Endometrial microvascular endothelial cells (primary cell): ENCODE results near the gene PRICKLE3. TPM values are rescaled to one million over a fixed set of nuclear protein-coding genes. Genes with fewer than 3 reads are reported as not detected.
"Not testable (repeated sequence)": the region's sequence is repeated elsewhere in the genome, so short reads cannot be mapped to it uniquely, and the experiment has no call there.

Experiments used
- in situ Hi-C: cut with HindIII; loops from 2 replicates; pipeline ENCODE4 v1.10.0; 2017; ENCODE audit warnings: low sequenced_read_pairs, low pct_unique_long_range_greater_than_20kb; ENCODE audit errors: inconsistent ontology term
- total RNA-seq: library from RNA; depleted of rRNA; stranded (reverse); fragments of >200 nt; gene quantifications from one replicate; pipeline ENCODE4 v1.2.3, GENCODE V29; 2015; ENCODE audit errors: inconsistent ontology term

Gene PRICKLE3
- total RNA-seq, 1 donor from 2014 or later = 23.4 TPM

DNA sequence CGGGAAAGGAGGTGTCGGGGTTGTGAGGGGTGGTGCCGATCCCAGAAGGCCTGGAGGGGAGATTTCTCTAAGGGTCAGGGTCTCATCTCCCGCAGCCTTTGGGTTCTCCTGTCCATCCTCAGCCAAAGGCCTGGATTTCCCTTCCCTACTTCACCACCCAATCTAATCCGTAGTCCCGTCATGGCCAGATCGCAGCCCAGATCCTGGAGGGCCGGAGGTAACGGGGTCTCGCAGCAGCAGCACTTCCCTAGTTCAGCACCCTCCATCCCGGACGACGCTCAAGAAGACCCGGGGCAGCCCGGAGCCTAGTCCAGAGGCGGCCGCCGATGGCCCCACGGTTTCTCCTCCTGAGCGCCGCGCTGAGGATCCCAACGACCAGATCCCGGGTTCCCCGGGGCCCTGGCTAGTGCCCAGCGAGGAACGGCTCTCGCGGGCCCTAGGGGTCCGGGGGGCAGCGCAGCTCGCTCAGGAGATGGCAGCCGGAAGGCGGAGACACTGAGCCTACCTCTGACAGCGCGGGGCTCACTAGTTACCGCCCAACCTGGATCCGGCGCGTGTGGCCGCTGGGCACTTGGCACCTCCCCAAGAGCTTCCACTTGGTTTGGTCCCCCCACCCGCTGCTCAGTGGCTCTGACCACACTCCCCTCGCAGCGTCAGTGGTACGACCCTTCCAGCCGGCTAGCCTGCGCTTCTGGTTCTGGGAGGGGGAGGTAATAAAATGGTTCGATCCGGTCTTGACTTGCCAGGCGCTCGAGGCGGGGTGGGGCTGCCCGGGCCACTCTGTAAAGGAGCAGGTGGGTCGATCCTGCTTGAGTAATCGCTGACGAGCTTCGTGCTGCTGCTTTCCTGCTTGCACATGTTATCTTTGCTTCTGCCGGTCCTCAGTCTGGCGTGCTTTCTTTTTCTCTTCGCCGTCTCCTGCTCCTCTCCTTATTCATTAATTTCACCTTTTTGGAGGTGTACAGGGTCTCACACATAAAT is 20.0 kb downstream of the PRICKLE3 start:
- in situ Hi-C loops = no loop called here

DNA sequence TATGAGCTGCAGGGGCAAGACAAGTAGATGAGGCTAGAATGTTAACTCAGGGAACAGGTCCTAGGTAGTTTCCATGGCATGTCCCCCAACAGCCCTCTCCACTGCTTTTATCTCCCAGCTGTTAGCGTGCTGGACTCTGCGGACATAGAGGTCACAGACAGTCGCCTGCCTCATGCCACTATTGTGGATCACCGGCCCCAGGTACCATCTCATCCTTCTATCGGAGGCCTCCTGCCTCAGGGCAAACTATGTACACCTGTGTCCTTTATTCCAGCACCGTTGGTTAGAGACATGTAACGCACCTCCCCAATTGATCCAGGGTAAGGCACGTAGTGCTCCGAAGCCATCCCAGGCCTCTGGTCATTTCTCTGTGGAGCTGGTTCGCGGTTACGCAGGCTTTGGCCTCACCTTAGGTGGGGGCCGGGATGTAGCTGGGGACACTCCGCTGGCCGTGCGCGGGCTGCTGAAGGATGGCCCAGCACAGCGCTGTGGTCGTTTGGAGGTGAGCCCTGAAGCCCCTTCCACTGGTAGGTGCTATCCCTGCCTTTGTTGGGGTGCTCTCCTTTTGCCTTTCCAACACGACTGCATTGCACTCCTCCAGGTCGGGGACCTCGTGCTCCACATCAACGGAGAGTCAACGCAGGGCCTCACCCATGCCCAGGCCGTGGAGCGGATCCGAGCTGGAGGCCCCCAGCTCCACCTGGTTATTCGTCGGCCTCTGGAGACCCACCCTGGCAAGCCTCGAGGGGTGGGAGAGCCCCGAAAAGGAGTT is 21.4 kb downstream of the PRICKLE3 start:
- in situ Hi-C loops = no loop called here

GRCh38 chrX:49163555-49164419 is 22.4 kb downstream of the PRICKLE3 start:
- in situ Hi-C loops = no loop called here

DNA sequence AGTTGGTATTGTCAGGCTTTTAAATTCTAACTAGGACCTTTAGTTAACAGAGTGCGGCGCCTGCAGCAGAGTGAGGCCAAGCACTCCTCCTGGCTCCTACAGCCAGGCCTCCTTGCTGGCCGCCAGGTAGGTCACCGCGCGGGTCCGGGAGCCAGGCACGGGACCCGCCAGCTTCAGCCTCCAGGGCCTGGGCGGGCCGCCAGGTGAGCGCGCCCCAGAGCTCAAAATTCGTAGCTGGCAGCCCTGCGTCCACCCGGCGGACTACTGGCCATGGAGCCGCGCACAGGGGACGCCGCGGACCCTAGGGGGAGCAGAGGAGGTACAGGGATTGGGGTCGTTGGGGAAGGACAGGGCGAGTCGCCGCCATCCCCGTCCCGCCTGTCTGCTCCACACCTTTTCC is 23.6 kb downstream of the PRICKLE3 start, which contains the start of gene MAGIX:
MAGIX (plus strand) TSS at position 139 of the 400 bp plus-strand sequence; CDS start at position 271, 132 bp downstream.
- in situ Hi-C loops = no loop called here

GRCh38 chrX:49161632-49162031 is 24.5 kb downstream of the PRICKLE3 start:
- in situ Hi-C loops = no loop called here

- in situ Hi-C loops = no loop called here
These were observed 25.3 kb downstream of the PRICKLE3 start for GRCh38 chrX:49160908-49161307.

- in situ Hi-C loops = no loop called here
These were observed 29.0 kb downstream of the PRICKLE3 start for GRCh38 chrX:49157194-49157593.

DNA sequence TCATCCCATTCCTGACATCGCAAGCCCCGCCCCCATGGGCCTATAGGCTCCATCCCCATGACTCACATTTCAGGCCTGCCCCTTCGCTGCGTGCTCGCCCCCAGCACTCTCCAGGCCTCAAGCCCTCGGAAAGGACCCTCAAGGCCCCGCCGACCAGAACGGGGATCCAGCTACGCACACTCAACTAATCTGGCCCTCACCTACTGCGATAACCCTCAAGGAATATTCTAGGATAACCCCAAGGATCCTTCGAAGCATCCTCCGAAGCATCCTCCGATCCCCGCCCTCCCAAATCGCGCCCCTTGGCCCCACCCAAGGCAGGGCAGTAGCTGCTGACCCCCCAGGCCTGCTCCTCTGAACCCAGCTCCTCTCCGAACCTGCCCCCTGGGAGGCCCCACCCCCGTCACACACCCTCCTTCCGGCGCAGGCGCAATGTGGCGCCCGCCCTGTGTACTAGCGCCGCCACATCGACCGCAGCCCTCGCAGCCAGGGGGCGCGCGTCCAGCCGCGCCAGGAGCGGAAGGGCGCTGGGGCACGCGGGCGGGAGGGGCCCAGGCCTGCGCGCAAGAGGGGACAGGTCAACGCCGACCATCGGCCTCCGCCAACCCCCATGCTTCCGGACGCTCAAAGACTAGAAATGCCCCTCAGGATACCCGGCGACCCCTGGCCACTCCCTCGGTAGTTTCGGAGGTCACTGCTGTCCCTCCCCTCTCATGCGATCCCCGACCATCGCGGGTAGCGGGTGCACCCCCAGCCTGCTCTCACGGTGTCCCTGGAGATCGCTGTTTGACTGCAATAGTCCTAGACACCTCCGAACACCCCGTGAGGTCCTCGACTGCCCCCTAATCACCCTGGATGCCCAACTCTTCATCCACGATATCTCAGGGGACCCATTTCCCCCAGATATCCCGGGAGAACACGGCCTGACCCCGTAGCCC is 30.0 kb downstream of the PRICKLE3 start:
- in situ Hi-C loops = no loop called here

DNA sequence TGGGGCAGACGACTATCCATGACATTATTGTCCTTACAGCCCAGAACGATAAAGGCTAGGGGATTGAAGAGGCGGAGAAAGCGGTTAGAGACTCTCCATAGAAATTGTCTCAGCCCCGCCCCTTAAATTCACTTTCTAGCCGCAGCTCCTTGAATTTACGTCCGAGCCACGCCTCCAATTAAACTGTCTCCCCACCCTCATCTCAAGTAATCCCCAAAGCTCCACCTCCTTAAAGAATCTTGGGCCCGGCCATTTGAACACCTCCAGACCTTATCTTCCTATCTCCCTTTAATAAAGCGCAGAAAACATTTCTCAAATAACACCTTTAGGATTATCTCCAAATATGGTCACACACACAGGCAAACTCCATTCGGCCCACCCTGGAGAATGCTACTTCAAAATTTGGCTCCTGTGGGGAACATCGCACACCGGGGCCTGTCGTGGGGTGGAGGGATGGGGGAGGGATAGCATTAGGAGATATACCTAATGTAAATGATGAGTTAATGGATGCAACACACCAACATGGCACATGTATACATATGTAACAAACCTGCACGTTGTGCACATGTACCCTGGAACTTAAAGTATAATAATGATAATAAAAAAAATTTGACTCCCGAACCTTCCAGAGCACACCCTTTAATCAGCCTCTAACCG is 30.8 kb downstream of the PRICKLE3 start:
- in situ Hi-C loops = no loop called here

DNA sequence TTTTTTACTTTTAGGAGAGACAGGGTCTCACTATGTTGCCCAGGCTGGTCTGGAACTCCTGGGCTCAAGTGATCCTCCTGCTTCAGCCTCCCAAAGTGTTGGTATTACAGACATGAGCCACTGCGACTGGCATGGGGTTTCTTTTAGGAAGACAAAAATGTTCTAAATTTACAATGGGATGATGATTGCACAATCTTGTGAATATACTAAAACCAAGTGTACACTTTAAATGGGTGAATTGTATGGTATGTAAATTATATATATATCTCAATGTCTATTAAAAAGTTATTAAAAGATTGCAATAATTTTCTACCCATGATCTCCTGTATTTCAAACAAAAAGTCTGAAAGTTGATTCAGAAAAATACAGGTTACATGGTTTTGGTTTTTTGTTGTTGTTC is 32.7 kb downstream of the PRICKLE3 start:
- in situ Hi-C loops = no loop called here

DNA sequence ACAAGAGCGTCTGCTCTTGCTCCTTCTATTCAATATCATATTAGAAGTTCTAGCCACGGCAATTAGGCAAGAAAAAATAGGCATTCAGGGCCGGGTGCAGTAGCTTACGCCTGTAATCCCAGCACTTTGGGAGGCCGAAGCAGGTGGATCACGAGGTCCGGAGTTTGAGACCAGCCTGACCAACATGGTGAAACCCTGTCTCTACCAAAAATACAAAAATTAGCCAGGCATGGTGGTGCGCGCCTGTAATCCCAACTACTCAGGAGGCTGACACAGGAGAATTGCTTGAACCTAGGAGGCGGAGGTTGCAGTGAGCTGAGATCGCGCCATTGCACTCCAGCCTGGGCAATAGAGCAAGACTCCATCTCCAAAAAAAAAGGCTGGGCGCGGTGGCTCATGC is 36.9 kb downstream of the PRICKLE3 start:
- in situ Hi-C loops = not testable (repeated sequence)

DNA sequence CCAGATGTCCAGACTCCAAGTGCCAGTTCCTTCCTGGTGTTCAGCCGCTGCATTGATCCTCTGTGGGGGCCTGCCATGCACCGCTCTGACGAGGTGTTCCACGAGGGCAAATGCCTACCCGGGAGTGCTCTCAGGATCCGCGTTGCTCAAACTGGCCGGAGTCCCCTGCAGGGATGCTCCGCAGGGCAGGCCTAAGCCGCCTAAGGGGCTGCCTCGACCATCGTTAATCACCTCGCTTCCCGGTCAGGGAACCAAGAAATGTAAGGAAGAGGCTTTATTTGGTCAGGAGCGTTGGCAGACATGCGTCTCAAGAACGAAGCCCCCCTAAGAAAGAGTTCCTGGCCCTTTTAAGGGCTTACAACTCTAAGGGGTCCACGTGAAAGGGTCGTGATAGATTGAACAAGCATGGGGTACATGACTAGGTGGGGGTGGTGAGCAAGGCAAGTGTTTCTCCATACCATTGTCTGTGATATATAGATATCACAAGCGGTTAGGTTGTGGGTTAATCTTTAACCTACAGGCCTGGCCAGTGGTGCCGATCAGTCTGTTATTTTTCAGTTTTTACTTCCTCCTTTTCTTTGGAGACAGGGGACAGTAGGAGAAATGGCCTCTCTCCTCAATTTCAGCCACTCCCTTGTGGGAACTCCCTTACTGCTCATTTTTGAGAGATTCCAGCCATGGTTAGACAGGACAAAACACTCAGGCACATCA is 37.6 kb downstream of the PRICKLE3 start:
- in situ Hi-C loops = not testable (repeated sequence)

GRCh38 chrX:49147936-49148335 is 38.2 kb downstream of the PRICKLE3 start:
- in situ Hi-C loops = no loop called here

GRCh38 chrX:49147282-49147681 is 38.9 kb downstream of the PRICKLE3 start:
- in situ Hi-C loops = no loop called here

- in situ Hi-C loops = not testable (repeated sequence)
These were observed 43.0 kb downstream of the PRICKLE3 start for GRCh38 chrX:49143154-49143553.

- in situ Hi-C loops = not testable (repeated sequence)
These were observed 43.9 kb downstream of the PRICKLE3 start for GRCh38 chrX:49142264-49142663.

GRCh38 chrX:49139713-49140112 is 46.5 kb downstream of the PRICKLE3 start:
- in situ Hi-C loops = no loop called here
